GM19043 (cell line): ENCODE data around the gene PUS3.
"Not testable (repeated sequence)": the region's sequence is repeated elsewhere in the genome, so short reads cannot be mapped to it uniquely, and the experiment has no call there.

ENCODE experiments used
- ATAC-seq: cut with Tn5 transposase; IDR thresholded peaks from one replicate; pipeline ENCODE4 v1.9.1; 2021; ENCODE audit warnings: low read depth; ENCODE audit not compliant: unreplicated experiment

PUS3 gene

DNA sequence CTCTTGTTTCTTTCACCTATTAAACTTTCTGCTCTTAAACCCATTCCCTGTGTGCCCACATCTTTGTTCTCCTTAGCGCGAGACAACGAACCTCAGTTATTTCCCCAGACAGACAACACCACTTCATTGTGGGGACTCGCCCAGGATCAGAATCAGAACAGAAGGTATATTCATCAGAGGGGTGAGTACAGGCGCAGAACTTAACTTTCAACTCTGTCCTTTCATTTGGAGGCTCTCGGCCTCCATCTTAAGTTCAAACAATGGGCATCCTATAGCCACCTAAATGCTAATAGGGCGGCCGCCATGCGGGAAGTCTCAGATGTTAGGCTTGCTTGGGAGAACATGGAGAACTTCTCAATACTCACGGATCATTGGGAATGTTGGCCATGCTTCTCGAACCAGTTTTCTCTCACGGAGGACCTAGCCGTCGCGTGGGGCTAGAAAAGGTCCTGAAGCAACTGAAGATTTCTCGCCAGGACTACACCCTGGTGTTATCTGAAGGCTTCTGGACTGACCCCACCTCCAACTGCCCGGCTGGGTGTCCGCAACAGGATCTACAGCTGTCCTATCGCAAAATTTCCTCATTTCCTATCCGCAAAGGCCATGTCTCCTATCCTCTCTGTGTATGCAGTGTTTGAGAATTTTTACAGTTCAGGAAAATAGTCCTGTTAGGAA, 29.0 kb downstream of the PUS3 start:
- no peak for ATAC-seq

- no peak for ATAC-seq
These were observed 30.9 kb downstream of the PUS3 start for GRCh38 chr11:125872138-125872491.

GRCh38 chr11:125871391-125872137, 31.4 kb downstream of the PUS3 start:
- ATAC-seq: no peak

GRCh38 chr11:125869521-125869920, 33.5 kb downstream of the PUS3 start:
- no peak for ATAC-seq

DNA sequence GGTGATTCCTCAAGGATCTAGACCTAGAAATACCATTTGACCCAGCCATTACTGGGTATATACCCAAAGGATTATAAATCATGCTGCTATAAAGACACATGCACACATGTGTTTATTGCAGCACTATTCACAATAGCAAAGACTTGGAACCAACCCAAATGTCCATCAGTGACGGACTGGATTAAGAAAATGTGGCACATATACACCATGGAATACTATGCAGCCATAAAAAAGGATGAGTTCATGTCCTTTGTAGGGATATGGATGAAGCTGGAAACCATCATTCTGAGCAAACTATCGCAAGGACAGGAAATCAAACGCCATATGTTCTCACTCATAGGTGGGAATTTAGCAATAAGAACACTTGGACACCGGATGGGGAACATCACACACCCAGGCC, 37.7 kb downstream of the PUS3 start:
- ATAC-seq: not testable (repeated sequence)

DNA sequence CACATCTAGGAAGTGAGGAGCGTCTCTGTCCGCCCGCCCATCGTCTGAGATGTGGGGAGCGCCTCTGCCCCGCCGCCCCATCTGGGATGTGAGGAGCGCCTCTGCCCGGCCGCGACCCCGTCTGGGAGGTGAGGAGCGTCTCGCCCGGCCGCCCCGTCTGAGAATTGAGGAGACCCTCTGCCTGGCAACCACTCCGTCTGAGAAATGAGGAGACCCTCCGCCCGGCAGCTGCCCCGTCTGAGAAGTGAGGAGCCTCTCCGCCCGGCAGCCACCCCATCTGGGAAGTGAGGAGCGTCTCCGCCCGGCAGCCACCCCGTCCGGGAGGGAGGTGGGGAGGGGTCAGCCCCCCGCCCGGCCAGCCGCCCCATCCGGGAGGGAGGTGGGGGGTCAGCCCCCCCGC, 40.2 kb downstream of the PUS3 start:
- not testable (repeated sequence) for ATAC-seq

GRCh38 chr11:125857670-125858069, 45.3 kb downstream of the PUS3 start:
- not testable (repeated sequence) for ATAC-seq

- ATAC-seq: no peak
These were observed 56.8 kb downstream of the PUS3 start for GRCh38 chr11:125846188-125846587.
